Lung (tissue), 12 donors: ENCODE measurements around the gene GBE1. TPM values are rescaled to one million over a fixed set of nuclear protein-coding genes. Genes with fewer than 3 reads are reported as not detected.

Experiments used
- ATAC-seq: fragments of 200-7000 bp; cut with Tn5 transposase; one replicate; pipeline ENCODE4 v1.9.1; 2020; ENCODE audit warnings: moderate number of reproducible peaks; ENCODE audit not compliant: insufficient read depth, low FRiP score
- DNase-seq, 3 donors: peaks; one replicate each; pipeline ENCODE4 v3.0.0-alpha.2; 2013 to 2017
- H3K27ac ChIP-seq, 2 donors: one replicate each; pipeline ENCODE4 v1.5.1; 2013; ENCODE audit warnings: mild to moderate bottlenecking in 2 of 2, moderate library complexity in 2 of 2, control low read depth in 1 of 2, inconsistent platforms in 1 of 2, low read depth in 1 of 2, low read length in 1 of 2
- H3K27me3 ChIP-seq, 3 donors: one replicate each; pipeline ENCODE4 v1.5.1; 2013; ENCODE audit warnings: low read length in 2 of 3; ENCODE audit not compliant: control insufficient read depth in 3 of 3, insufficient read depth in 3 of 3
- H3K36me3 ChIP-seq, 4 donors: one replicate each; pipeline ENCODE4 v1.5.1; 2013; ENCODE audit warnings: low read length in 4 of 4, mild to moderate bottlenecking in 1 of 4, moderate library complexity in 1 of 4; ENCODE audit not compliant: control insufficient read depth in 4 of 4, insufficient read depth in 4 of 4
- H3K4me1 ChIP-seq, 5 donors: one replicate each; pipeline ENCODE4 v1.5.1; 2013; ENCODE audit warnings: low read length in 5 of 5, mild to moderate bottlenecking in 2 of 5, moderate library complexity in 1 of 5; ENCODE audit not compliant: control insufficient read depth in 5 of 5, insufficient read depth in 5 of 5
- H3K4me3 ChIP-seq: one replicate; pipeline ENCODE4 v1.5.1; 2013; ENCODE audit warnings: mild to moderate bottlenecking, control low read depth, moderate library complexity
- H3K9ac ChIP-seq, 2 donors: one replicate each; pipeline ENCODE4 v1.5.1; 2013; ENCODE audit warnings: low read length in 2 of 2, control low read depth in 1 of 2; ENCODE audit not compliant: insufficient read depth in 1 of 2
- H3K9me3 ChIP-seq, 4 donors: one replicate each; pipeline ENCODE4 v1.5.1; 2013; ENCODE audit warnings: low read length in 3 of 4, mild to moderate bottlenecking in 1 of 4, moderate library complexity in 1 of 4; ENCODE audit not compliant: control insufficient read depth in 4 of 4, insufficient read depth in 3 of 4
- WGBS, 2 donors: extraction: QIAGEN DNeasy Blood & Tissue Kit; methylation state at CpG; one replicate each; pipeline ENCODE4 v1.1.7; 2013; 5-methylcytosine and 5-hydroxymethylcytosine counted together
- polyA plus RNA-seq, 2 donors: library from polyadenylated mRNA; stranded (reverse); fragments of 200-250 nt; gene quantifications; one replicate each; pipeline ENCODE4 v1.2.1, GENCODE V29; 2013
- total RNA-seq, 2 donors: library from RNA; depleted of rRNA in 1 of 2; stranded (reverse); fragments of >200 nt in 1 of 2; gene quantifications; one replicate each; pipeline ENCODE4 v1.2.1, GENCODE V29; 2014 to 2021
- TF ChIP-seq, protein P1 (sequence below): IDR thresholded peaks from 2 replicates; pipeline ENCODE4 v1.5.1; 2012; ENCODE audit warnings: mild to moderate bottlenecking; ENCODE audit errors: control extremely low read depth, extremely low read depth
- donor health status: control.
- donor health status: control.
- donor health status: Bipolar disorder and iron deficiency.
- donor health status: healthy.
- donor health status: DM: yes; HTN: yes; CAD: no.

GBE1 gene
- total and polyA plus RNA-seq, 4 donors = 10.5 to 39.1 (median 31.6) TPM

DNA sequence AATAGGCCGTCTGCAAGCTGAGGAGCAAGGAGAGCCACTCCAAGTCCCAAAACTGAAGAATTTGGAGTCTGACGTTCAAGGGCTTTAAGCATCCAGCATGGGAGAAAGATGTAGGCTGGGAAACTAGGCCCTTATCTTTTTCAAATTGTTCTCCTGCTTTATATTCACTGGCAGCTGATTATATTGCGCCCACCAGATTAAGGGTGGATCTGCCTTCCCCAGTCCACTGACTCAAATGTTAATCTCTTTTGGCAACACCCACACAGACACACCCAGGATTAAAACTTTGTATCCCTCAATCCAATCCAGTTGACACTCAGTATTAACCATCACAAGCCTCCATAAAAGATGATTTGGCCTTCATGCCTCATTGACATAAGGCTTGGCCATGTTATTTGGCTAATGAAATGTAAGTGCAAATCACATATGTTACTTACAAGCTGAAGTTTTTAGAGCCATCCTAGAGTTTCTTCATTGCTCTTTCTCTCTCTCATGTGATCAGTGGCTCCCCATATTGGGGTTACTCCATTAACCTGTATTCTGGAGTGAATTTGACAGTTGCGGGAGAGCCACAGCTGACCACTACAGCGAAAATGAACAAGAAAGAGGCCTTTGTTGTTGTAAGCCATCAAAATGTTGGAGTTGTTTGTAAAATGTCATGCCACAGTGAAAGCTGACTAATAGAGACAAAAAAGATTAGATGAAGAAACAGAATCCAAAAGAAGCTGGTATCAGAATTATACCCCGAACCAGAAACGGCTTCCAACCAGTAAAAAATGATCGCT lies 61.7 kb downstream of the GBE1 start:
- WGBS, 2 donors = 95% methylated on average over 8 of the region's 8 CpGs
- H3K27ac ChIP-seq = no peak overlapping the region
- H3K4me3 ChIP-seq = no peak overlapping the region
- H3K9me3 ChIP-seq = no peaks in the 10 kb centered on the region
- TF ChIP-seq, protein P1, sequence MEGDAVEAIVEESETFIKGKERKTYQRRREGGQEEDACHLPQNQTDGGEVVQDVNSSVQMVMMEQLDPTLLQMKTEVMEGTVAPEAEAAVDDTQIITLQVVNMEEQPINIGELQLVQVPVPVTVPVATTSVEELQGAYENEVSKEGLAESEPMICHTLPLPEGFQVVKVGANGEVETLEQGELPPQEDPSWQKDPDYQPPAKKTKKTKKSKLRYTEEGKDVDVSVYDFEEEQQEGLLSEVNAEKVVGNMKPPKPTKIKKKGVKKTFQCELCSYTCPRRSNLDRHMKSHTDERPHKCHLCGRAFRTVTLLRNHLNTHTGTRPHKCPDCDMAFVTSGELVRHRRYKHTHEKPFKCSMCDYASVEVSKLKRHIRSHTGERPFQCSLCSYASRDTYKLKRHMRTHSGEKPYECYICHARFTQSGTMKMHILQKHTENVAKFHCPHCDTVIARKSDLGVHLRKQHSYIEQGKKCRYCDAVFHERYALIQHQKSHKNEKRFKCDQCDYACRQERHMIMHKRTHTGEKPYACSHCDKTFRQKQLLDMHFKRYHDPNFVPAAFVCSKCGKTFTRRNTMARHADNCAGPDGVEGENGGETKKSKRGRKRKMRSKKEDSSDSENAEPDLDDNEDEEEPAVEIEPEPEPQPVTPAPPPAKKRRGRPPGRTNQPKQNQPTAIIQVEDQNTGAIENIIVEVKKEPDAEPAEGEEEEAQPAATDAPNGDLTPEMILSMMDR = no peak
- no peak overlapping the region for H3K9ac ChIP-seq
- peaks cover 0 to 10% (median 2%) of the 10 kb centered on the region in 4 donors for H3K36me3 ChIP-seq
- H3K4me1 ChIP-seq = peaks cover 0 to 1% (median 0%) of the 10 kb centered on the region in 5 donors
- H3K27me3 ChIP-seq = no peaks in the 10 kb centered on the region
- no peak for ATAC-seq
- DNase-seq = no peak

DNA sequence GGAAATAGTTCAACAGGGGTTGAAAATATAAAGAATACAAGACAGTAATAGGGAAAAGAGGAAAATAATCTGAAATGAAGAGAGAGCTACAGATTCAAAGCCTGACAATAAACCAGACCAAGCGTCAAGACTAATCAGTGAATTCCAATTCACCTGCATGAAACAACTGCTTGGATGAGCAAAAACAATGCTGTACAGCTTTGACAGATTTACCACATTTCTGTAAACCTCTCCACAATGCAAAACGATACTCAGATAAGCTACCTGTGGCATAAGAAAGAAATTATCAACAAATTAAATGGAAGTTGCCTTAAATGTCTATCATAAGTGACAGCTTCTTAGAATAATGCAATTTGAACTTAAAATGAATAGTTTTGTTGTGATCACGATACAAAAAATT lies 65.4 kb downstream of the GBE1 start:
- H3K9ac ChIP-seq = no peak overlapping the region
- ATAC-seq = no peak
- WGBS, 2 donors = 94 to 95% methylated on average over 3 of the region's 3 CpGs

DNA sequence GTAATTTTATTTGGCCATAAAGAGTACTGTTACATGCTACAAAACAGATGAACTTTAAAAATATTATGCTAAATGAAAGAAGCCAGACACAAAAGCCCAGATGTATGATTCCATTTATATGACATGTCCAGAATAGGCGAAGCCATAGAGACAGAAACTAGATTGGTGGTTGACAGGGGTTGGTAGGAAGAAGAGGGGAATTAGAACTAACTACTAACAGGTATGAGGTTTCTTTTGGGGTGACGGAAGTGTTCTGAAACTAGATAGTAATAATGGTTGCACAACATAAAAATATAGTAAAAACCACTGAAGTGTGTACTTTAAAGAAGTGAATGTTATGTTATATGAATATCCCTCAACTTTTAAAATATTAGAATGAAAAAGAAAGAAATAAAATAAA lies 66.1 kb downstream of the GBE1 start:
- H3K9me3 ChIP-seq = no peaks in the 10 kb centered on the region

More for the DNA sequence above, 65.4 kb downstream of the GBE1 start:
- Histone ChIP-seq H3K36me3 (peaks cover 0 to 10% (median 2%) of the 10 kb centered on the region in 4 donors), H3K4me1 (peaks cover 0 to 9% (median 0%) of the 10 kb centered on the region in 5 donors), H3K27ac (no peak overlapping the region), H3K9me3 (no peaks in the 10 kb centered on the region), H3K27me3 (no peaks in the 10 kb centered on the region), H3K4me3 (no peak overlapping the region)
- no peak for DNase-seq
- TF ChIP-seq, protein P1 = no peak

More for the DNA sequence above, 66.1 kb downstream of the GBE1 start:
- Histone ChIP-seq H3K36me3 (peaks cover 0 to 12% (median 2%) of the 10 kb centered on the region in 4 donors), H3K27me3 (no peaks in the 10 kb centered on the region), H3K4me1 (peaks cover 0 to 9% (median 0%) of the 10 kb centered on the region in 5 donors), H3K4me3 (no peak overlapping the region), H3K27ac (no peak overlapping the region), H3K9ac (no peak overlapping the region)
- TF ChIP-seq, protein P1 = no peak
- 77 to 92% methylated on average over 2 of the region's 2 CpGs for WGBS, 2 donors
- DNase-seq (no peak), ATAC-seq (no peak)
